Measurements from ENCODE around the gene FILIP1L. TPM values are rescaled to one million over a fixed set of nuclear protein-coding genes. Genes with fewer than 3 reads are reported as not detected.

FILIP1L gene
- total RNA-seq, 1 experiment from 2014 or later: 0.07 TPM

GRCh38 chr3:99868311-99868646, 246.0 kb downstream of the FILIP1L start:
- no peak for DNase-seq
- no peak overlapping the region for H3K4me3 Mint-ChIP-seq
- H3K79me2 ChIP-seq (ENCODE audit: insufficient read depth, low read length): no peaks in the 10 kb centered on the region
- H3K36me3 Mint-ChIP-seq (ENCODE audit: insufficient read depth in 1 of 3, low read depth in 3 of 3): no peaks in the 10 kb centered on the region
- peaks cover 4 to 6% of the 10 kb centered on the region in 2 experiments for H3K4me1 Mint-ChIP-seq
- H4K20me1 ChIP-seq (ENCODE audit: control insufficient read depth, insufficient read depth, insufficient read length): no peaks in the 10 kb centered on the region
- no peak overlapping the region for H3K23ac ChIP-seq (ENCODE audit: insufficient read length, low read depth, low read length)
- no peak overlapping the region for H3K9ac ChIP-seq (ENCODE audit: extremely low read depth, insufficient read length, low read length)
- peaks cover 76% of the 10 kb centered on the region for H3K27me3 Mint-ChIP-seq (ENCODE audit: low read depth)
- H3K56ac ChIP-seq (ENCODE audit: insufficient read length, low read depth, low read length): no peak overlapping the region
- no peaks in the 10 kb centered on the region for H3K9me3 ChIP-seq (ENCODE audit: control insufficient read depth, low read depth, low read length)
- H3K4ac ChIP-seq (ENCODE audit: low read depth, low read length): no peak overlapping the region
- H4K5ac ChIP-seq (ENCODE audit: insufficient read length, low read depth, low read length): no peak overlapping the region
- H3K9me3 Mint-ChIP-seq: no peaks in the 10 kb centered on the region
- no peak overlapping the region for H2AK5ac ChIP-seq (ENCODE audit: insufficient read length, low read length)
- TF ChIP-seq CTCF (conservative IDR thresholded peaks at IDR 0.05): no peak
- H3K14ac ChIP-seq (ENCODE audit: insufficient read depth, low read length): no peak overlapping the region
- H2BK120ac ChIP-seq (ENCODE audit: low read depth, low read length, poor library complexity, severe bottlenecking): no peak overlapping the region
- no peaks in the 10 kb centered on the region for H3K23me2 ChIP-seq (ENCODE audit: insufficient read length, low read depth, low read length, poor library complexity, severe bottlenecking)
- H3K27me3 ChIP-seq (ENCODE audit: insufficient read depth, low read length): peaks cover 1% of the 10 kb centered on the region; the same call in 1 of the 2 replicates
- H3K4me1 ChIP-seq (ENCODE audit: insufficient read depth, low read length): peaks cover 3% of the 10 kb centered on the region; the same call in 1 of the 2 replicates
- no peak overlapping the region for H4K8ac ChIP-seq (replicated peaks; ENCODE audit: insufficient read length, low read depth, low read length)
- H2BK15ac ChIP-seq (ENCODE audit: low read depth, low read length): no peak overlapping the region
- no CpG with 5 or more reads among the region's 1 CpG for WGBS (ENCODE audit: extremely low coverage, insufficient read length, low lambda C conversion rate)
- no peak overlapping the region for H3K4me2 ChIP-seq (ENCODE audit: insufficient read depth, insufficient read length, low read length)
- H4K91ac ChIP-seq (ENCODE audit: insufficient read length, low read depth, low read length): no peak overlapping the region
- no peak overlapping the region for H2BK12ac ChIP-seq (ENCODE audit: insufficient read length, low read depth, low read length)
- no peak overlapping the region for H3K18ac ChIP-seq (ENCODE audit: insufficient read length, low read depth, low read length)
- no peak overlapping the region for H3T11ph ChIP-seq (ENCODE audit: low read length)
- H2AFZ ChIP-seq (ENCODE audit: low read length): no peak overlapping the region
- H2BK20ac ChIP-seq (ENCODE audit: low read depth, low read length, poor library complexity, severe bottlenecking): no peak overlapping the region
- H2BK5ac ChIP-seq (ENCODE audit: insufficient read length, low read length): no peak overlapping the region
- H3K27ac Mint-ChIP-seq: no peak overlapping the region
- no peaks in the 10 kb centered on the region for H3K79me1 ChIP-seq (ENCODE audit: insufficient read depth, low read depth, low read length, poor library complexity, severe bottlenecking)
- H3K27ac ChIP-seq (ENCODE audit: insufficient read length, low read depth, low read length): no peak overlapping the region
